Mesenchymal stem cell (in vitro differentiated cells and primary cell): Measurements from ENCODE around the gene ZNF846.
"Not testable (repeated sequence)": the region's sequence is repeated elsewhere in the genome, so short reads cannot be mapped to it uniquely, and the experiment has no call there.

Experiments used
- DNase-seq: peaks from one replicate; pipeline ENCODE4 v3.0.0-alpha.2; 2013
- H2AFZ ChIP-seq: one replicate; pipeline ENCODE4 v1.6.1; 2013; ENCODE audit warnings: low read depth, mild to moderate bottlenecking, control low read depth, inconsistent platforms, low read length, moderate library complexity
- H2AK5ac ChIP-seq: 2 replicates; pipeline ENCODE4 v1.6.1; 2013; ENCODE audit warnings: low read length, moderate library complexity, mild to moderate bottlenecking, inconsistent platforms; ENCODE audit not compliant: severe bottlenecking
- H2BK120ac ChIP-seq: one replicate; pipeline ENCODE4 v1.6.1; 2013; ENCODE audit warnings: low read depth, mild to moderate bottlenecking, inconsistent platforms, low read length, moderate library complexity
- H2BK12ac ChIP-seq, 2 experiments: one replicate each; pipeline ENCODE4 v1.6.1; 2013; ENCODE audit warnings: inconsistent platforms in 2 of 2, low read length in 2 of 2, mild to moderate bottlenecking in 2 of 2, moderate library complexity in 2 of 2, control low read depth in 1 of 2
- H2BK15ac ChIP-seq: one replicate; pipeline ENCODE4 v1.6.1; 2013; ENCODE audit warnings: mild to moderate bottlenecking, low read depth, inconsistent platforms; ENCODE audit not compliant: poor library complexity, severe bottlenecking
- H2BK5ac ChIP-seq: 2 replicates; pipeline ENCODE4 v1.6.1; 2013; ENCODE audit warnings: low read depth, mild to moderate bottlenecking, low read length, control low read depth, inconsistent platforms; ENCODE audit not compliant: poor library complexity, severe bottlenecking
- H3K14ac ChIP-seq, 2 experiments: one replicate each; pipeline ENCODE4 v1.6.1; 2013; ENCODE audit warnings: inconsistent platforms in 2 of 2, low read length in 2 of 2, control low read depth in 1 of 2, mild to moderate bottlenecking in 1 of 2, moderate library complexity in 1 of 2
- H3K18ac ChIP-seq, 2 experiments: one replicate each; pipeline ENCODE4 v1.6.1; 2013; ENCODE audit warnings: inconsistent platforms in 2 of 2, low read length in 2 of 2, control low read depth in 1 of 2, low read depth in 1 of 2, mild to moderate bottlenecking in 1 of 2
- H3K23ac ChIP-seq, 2 experiments: one replicate each; pipeline ENCODE4 v1.6.1; 2013; ENCODE audit warnings: inconsistent platforms in 2 of 2, low read length in 2 of 2, mild to moderate bottlenecking in 2 of 2, moderate library complexity in 2 of 2, control low read depth in 1 of 2
- H3K27ac ChIP-seq: 2 replicates; pipeline ENCODE4 v1.5.1; 2013; ENCODE audit warnings: mild to moderate bottlenecking, moderate library complexity, low read length, control low read depth, inconsistent platforms; ENCODE audit not compliant: poor library complexity, severe bottlenecking
- H3K27me3 ChIP-seq, 2 experiments: 2 replicates each; pipeline versions ENCODE4 v1.6.1 to v1.7.0; 2013; ENCODE audit warnings: low read length in 2 of 2, mild to moderate bottlenecking in 2 of 2, moderate library complexity in 2 of 2, control low read depth in 1 of 2, inconsistent platforms in 1 of 2; ENCODE audit not compliant: control insufficient read depth in 1 of 2, insufficient read depth in 1 of 2
- H3K36me3 ChIP-seq, 2 experiments: 2 replicates each; pipeline versions ENCODE4 v1.6.1 to v1.7.0; 2013; ENCODE audit warnings: low read length in 2 of 2, control low read depth in 1 of 2, inconsistent platforms in 1 of 2, low read depth in 1 of 2, mild to moderate bottlenecking in 1 of 2; ENCODE audit not compliant: insufficient read depth in 2 of 2, control insufficient read depth in 1 of 2
- H3K4ac ChIP-seq, 2 experiments: one replicate each; pipeline ENCODE4 v1.6.1; 2013; ENCODE audit warnings: inconsistent platforms in 2 of 2, low read length in 2 of 2, mild to moderate bottlenecking in 2 of 2, moderate library complexity in 2 of 2, control low read depth in 1 of 2, low read depth in 1 of 2
- H3K4me1 ChIP-seq: 2 replicates; pipeline ENCODE4 v1.6.1; 2013; ENCODE audit warnings: low read depth, low read length, control low read depth; ENCODE audit not compliant: control insufficient read depth, insufficient read depth
- H3K4me2 ChIP-seq: 2 replicates; pipeline ENCODE4 v1.6.1; 2013; ENCODE audit warnings: low read length, mild to moderate bottlenecking, inconsistent platforms; ENCODE audit not compliant: poor library complexity, severe bottlenecking
- H3K4me3 ChIP-seq, 2 experiments: 2 replicates each; pipeline versions ENCODE4 v1.5.1 to v1.7.0; 2013; ENCODE audit warnings: low read length in 2 of 2, mild to moderate bottlenecking in 2 of 2, control low read depth in 1 of 2, low read depth in 1 of 2; ENCODE audit not compliant: insufficient read depth in 1 of 2
- H3K79me1 ChIP-seq: replicated peaks from 2 replicates; pipeline ENCODE4 v1.6.1; 2013; ENCODE audit warnings: mild to moderate bottlenecking, control low read depth, low read length, inconsistent platforms; ENCODE audit not compliant: poor library complexity, severe bottlenecking
- H3K9ac ChIP-seq: 2 replicates; pipeline ENCODE4 v1.7.0; 2013; ENCODE audit warnings: mild to moderate bottlenecking, low read length, moderate library complexity
- H3K9me3 ChIP-seq: 2 replicates; pipeline ENCODE4 v1.7.0; 2013; ENCODE audit warnings: mild to moderate bottlenecking, low read length; ENCODE audit not compliant: control insufficient read depth
- H4K8ac ChIP-seq: one replicate; pipeline ENCODE4 v1.6.1; 2013; ENCODE audit warnings: inconsistent platforms, mild to moderate bottlenecking, low read length, moderate library complexity
- H4K91ac ChIP-seq: one replicate; pipeline ENCODE4 v1.6.1; 2013; ENCODE audit warnings: mild to moderate bottlenecking, low read length, inconsistent platforms
- WGBS: methylation state at CpG from one replicate; pipeline ENCODE4 v1.1.7; 2013; ENCODE audit warnings: mixed read lengths; 5-methylcytosine and 5-hydroxymethylcytosine counted together

The ZNF846 gene

GRCh38 chr19:9751446-9751845 is 17.1 kb downstream of the ZNF846 start:
- Histone ChIP-seq H3K4me3 (peak overlapping the region in 1 of 2 experiments; percentile 2), H3K4me2 (no peak overlapping the region), H3K9me3 (peaks cover 64% of the 10 kb centered on the region), H3K27ac (no peak overlapping the region), H3K14ac (no peak overlapping the region), H2BK12ac (no peak overlapping the region), H2BK5ac (no peak overlapping the region), H4K8ac (no peak overlapping the region), H3K4ac (no peak overlapping the region), H2BK15ac (no peak overlapping the region), H3K18ac (no peak overlapping the region), H3K79me1 (no peaks in the 10 kb centered on the region), H3K9ac (no peak overlapping the region), H3K27me3 (no peaks in the 10 kb centered on the region), H2AFZ (no peak overlapping the region), H4K91ac (no peak overlapping the region), H3K4me1 (no peaks in the 10 kb centered on the region), H3K23ac (no peak overlapping the region), H2AK5ac (no peak overlapping the region), H2BK120ac (no peak overlapping the region), H3K36me3 (peaks cover 0 to 20% of the 10 kb centered on the region in 2 experiments)
- DNase-seq = no peak
- WGBS = 91% methylated on average over 6 of the region's 7 CpGs

- no peak for DNase-seq
- Histone ChIP-seq H2BK5ac (no peak overlapping the region), H2BK15ac (no peak overlapping the region), H4K8ac (no peak overlapping the region), H3K23ac (no peak overlapping the region), H3K36me3 (peaks cover 0 to 4% of the 10 kb centered on the region in 2 experiments), H3K4me1 (no peaks in the 10 kb centered on the region), H3K27ac (no peak overlapping the region), H3K9ac (no peak overlapping the region), H3K4me3 (no peak overlapping the region), H3K79me1 (no peaks in the 10 kb centered on the region), H3K4me2 (no peak overlapping the region), H2BK12ac (no peak overlapping the region), H2BK120ac (no peak overlapping the region), H2AFZ (no peak overlapping the region), H3K27me3 (no peaks in the 10 kb centered on the region), H4K91ac (no peak overlapping the region), H3K14ac (no peak overlapping the region), H3K18ac (no peak overlapping the region), H2AK5ac (no peak overlapping the region), H3K4ac (no peak overlapping the region), H3K9me3 (peaks cover 25% of the 10 kb centered on the region)
- WGBS = 74% methylated on average over 5 of the region's 5 CpGs
Observed at GRCh38 chr19:9741476-9742171, 26.9 kb downstream of the ZNF846 start.

- no peak overlapping the region for H2BK15ac ChIP-seq
- no peak overlapping the region for H3K23ac ChIP-seq
- no peaks in the 10 kb centered on the region for H3K4me1 ChIP-seq
- H3K14ac ChIP-seq = no peak overlapping the region
- no peak overlapping the region for H3K9ac ChIP-seq
- H3K4ac ChIP-seq = no peak overlapping the region
- H2AFZ ChIP-seq = no peak overlapping the region
- no peak overlapping the region for H4K8ac ChIP-seq
- WGBS = 85% methylated on average over 9 of the region's 10 CpGs
- H3K36me3 ChIP-seq = no peaks in the 10 kb centered on the region
- no peak overlapping the region for H3K4me2 ChIP-seq
- no peak overlapping the region for H2BK120ac ChIP-seq
- no peaks in the 10 kb centered on the region for H3K27me3 ChIP-seq
- no peak overlapping the region for H4K91ac ChIP-seq
- no peak overlapping the region for H2AK5ac ChIP-seq
- no peaks in the 10 kb centered on the region for H3K79me1 ChIP-seq
- H3K9me3 ChIP-seq = peaks cover 25% of the 10 kb centered on the region
- H2BK5ac ChIP-seq = no peak overlapping the region
- H3K27ac ChIP-seq = no peak overlapping the region
- no peak for DNase-seq
- no peak overlapping the region for H3K4me3 ChIP-seq
- H3K18ac ChIP-seq = no peak overlapping the region
- no peak overlapping the region for H2BK12ac ChIP-seq
Observed at GRCh38 chr19:9735986-9736385, 32.6 kb downstream of the ZNF846 start.

- not testable (repeated sequence) for H4K91ac ChIP-seq, H3K4me2 ChIP-seq, H4K8ac ChIP-seq, H3K27me3 ChIP-seq, H2BK12ac ChIP-seq, H3K14ac ChIP-seq, H3K9ac ChIP-seq, H3K36me3 ChIP-seq, H3K4me1 ChIP-seq, H3K79me1 ChIP-seq, H3K18ac ChIP-seq, H2AFZ ChIP-seq, H3K4ac ChIP-seq, H3K27ac ChIP-seq, DNase-seq, H2BK15ac ChIP-seq, H2AK5ac ChIP-seq, H3K23ac ChIP-seq, H2BK5ac ChIP-seq, H2BK120ac ChIP-seq, H3K4me3 ChIP-seq
- H3K9me3 ChIP-seq = peaks cover 33% of the 10 kb centered on the region
- 82% methylated on average over 9 of the region's 10 CpGs for WGBS
Observed at GRCh38 chr19:9730056-9730455, 38.5 kb downstream of the ZNF846 start.
